CD4-positive, alpha-beta T cell treated with Interleukin-15 for 1 hour (primary cell): ENCODE measurements around the gene SMAD7.
"Not testable (repeated sequence)": the region's sequence is repeated elsewhere in the genome, so short reads cannot be mapped to it uniquely, and the experiment has no call there.

ENCODE experiments used
- DNase-seq: peaks from one replicate; pipeline ENCODE4 v3.0.0-alpha.2; 2020

The SMAD7 gene

GRCh38 chr18:48874701-48875162 is 76.0 kb downstream of the SMAD7 start:
- DNase-seq, result no peak

DNA sequence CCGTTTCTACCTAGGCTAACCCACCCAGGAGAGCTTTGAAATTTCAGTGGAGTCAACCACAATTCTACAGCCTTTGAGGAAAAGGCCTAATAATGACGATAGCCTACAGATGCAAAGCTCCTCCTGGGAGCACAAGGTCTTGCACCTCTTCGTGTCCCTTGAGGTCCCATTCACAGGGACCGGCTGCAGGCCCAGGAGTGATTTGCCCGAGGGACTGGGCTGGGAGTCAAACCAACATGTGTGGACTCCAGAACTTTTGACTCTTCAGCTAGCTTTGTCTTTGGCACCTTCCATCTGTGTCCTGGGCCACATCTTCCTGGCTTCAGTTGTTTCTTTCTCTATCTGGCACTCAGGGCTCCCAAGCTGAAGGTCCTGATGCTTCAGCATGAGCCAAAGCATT is 76.5 kb downstream of the SMAD7 start:
- no peak for DNase-seq

DNA sequence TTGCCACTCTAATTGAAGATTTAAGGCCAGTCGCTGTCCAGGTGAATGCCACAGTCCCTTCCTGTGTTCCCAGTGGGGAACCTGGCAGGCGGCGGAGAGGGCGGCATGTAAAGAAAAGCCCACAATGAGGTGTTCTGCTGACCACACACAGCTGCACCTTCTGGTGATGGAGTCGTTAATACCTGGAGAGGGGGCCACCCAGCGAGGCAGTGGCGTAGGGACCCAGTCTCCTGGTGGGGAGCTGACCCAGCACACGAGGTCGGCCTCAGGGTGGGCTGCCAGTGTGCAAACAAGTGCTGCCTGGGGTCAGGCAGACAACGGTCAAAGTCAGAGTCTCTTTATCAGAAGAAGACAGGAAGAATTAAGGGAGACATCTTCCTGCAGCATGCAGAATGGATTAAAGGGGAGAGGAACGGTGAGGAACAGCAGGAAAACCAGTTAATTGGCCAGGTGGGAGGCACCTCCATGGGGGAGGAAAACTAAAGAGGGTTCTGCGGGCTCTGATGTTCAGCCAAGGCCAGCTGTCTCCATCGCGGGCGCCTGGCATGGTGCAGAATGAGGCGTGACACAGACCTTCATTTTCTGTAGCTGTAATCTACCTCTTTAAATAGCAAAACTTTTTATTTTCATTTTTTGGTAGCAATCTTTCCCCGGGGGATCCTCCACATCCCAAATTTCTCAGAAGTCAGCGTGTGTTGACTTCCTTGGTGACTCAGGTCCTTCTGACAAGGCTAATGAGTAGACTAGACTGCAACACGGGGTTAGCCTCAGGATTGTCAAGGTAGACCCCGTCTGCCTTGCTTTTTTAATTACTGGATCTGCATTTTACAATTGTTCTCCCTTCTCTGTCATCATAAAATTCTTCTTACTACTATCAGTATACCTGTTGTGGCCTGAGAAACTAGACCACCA is 78.3 kb downstream of the SMAD7 start:
- DNase-seq, result no peak

GRCh38 chr18:48871391-48872166 is 79.2 kb downstream of the SMAD7 start:
- DNase-seq, result no peak

DNA sequence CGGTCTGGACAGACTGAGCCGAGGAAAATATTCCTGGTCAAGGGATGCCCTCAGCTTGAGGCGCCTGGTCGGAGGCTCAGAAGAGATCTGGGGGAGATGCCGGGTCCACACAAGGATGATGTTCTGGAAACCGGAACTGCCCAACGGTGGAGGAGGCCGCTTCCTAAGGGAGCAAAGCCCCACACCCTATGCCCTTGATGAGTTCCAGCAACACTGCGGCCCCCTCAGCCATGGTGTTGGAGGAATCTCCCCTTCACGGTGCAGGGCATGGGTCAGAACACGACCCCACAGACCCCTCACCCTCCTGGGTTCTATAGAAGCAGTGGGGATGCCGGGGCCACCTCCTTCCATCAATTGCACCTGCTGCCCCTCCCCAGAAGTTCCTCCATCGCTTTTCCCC is 79.8 kb downstream of the SMAD7 start:
- not testable (repeated sequence) for DNase-seq
